BE2C (cell line): Measurements from ENCODE around the gene KCNQ5.
"Not testable (repeated sequence)": the region's sequence is repeated elsewhere in the genome, so short reads cannot be mapped to it uniquely, and the experiment has no call there.

Experiments
- DNase-seq: peaks from one replicate; pipeline ENCODE4 v3.0.0-alpha.2; 2020
- H3K27me3 ChIP-seq: fragments of 250-450 bp; sonication (Bioruptor Pico); 2 replicates; pipeline ENCODE4 v1.5.1; 2020; ENCODE audit warnings: mild to moderate bottlenecking
- H3K36me3 ChIP-seq: fragments of 250-450 bp; sonication (Bioruptor Pico); 2 replicates; pipeline ENCODE4 v1.5.1; 2020; ENCODE audit warnings: mild to moderate bottlenecking
- H3K4me1 ChIP-seq: fragments of 250-450 bp; sonication (Bioruptor Pico); 2 replicates; pipeline ENCODE4 v1.5.1; 2020
- H3K4me3 ChIP-seq: 2 replicates; pipeline ENCODE4 v1.5.1; 2011; ENCODE audit warnings: low read depth, low read length
- H3K9me3 ChIP-seq: fragments of 250-450 bp; sonication (Bioruptor Pico); 2 replicates; pipeline ENCODE4 v1.5.1; 2020
- TF ChIP-seq, protein P1 (sequence below): IDR thresholded peaks from 2 replicates; pipeline ENCODE4 v1.5.1; 2012; ENCODE audit warnings: mild to moderate bottlenecking, low read depth, low read length

Gene KCNQ5

GRCh38 chr6:72894091-72894490 is 272.2 kb downstream of the KCNQ5 start:
- DNase-seq: no peak
- TF ChIP-seq, protein P1, sequence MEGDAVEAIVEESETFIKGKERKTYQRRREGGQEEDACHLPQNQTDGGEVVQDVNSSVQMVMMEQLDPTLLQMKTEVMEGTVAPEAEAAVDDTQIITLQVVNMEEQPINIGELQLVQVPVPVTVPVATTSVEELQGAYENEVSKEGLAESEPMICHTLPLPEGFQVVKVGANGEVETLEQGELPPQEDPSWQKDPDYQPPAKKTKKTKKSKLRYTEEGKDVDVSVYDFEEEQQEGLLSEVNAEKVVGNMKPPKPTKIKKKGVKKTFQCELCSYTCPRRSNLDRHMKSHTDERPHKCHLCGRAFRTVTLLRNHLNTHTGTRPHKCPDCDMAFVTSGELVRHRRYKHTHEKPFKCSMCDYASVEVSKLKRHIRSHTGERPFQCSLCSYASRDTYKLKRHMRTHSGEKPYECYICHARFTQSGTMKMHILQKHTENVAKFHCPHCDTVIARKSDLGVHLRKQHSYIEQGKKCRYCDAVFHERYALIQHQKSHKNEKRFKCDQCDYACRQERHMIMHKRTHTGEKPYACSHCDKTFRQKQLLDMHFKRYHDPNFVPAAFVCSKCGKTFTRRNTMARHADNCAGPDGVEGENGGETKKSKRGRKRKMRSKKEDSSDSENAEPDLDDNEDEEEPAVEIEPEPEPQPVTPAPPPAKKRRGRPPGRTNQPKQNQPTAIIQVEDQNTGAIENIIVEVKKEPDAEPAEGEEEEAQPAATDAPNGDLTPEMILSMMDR: no peak
- Histone ChIP-seq H3K9me3 (no peaks in the 10 kb centered on the region), H3K27me3 (no peaks in the 10 kb centered on the region), H3K4me1 (no peaks in the 10 kb centered on the region), H3K4me3 (no peak overlapping the region), H3K36me3 (no peaks in the 10 kb centered on the region)

- DNase-seq: not testable (repeated sequence)
These were observed 276.4 kb downstream of the KCNQ5 start for GRCh38 chr6:72898313-72898712.

GRCh38 chr6:72905705-72906478 is 284.0 kb downstream of the KCNQ5 start:
- H3K4me1 ChIP-seq: no peaks in the 10 kb centered on the region
- H3K27me3 ChIP-seq: no peaks in the 10 kb centered on the region
- DNase-seq: no peak
- TF ChIP-seq, protein P1: no peak
- H3K36me3 ChIP-seq: no peaks in the 10 kb centered on the region
- H3K9me3 ChIP-seq: no peaks in the 10 kb centered on the region
- no peak overlapping the region for H3K4me3 ChIP-seq

More at GRCh38 chr6:72898313-72898712, 276.4 kb downstream of the KCNQ5 start:
- H3K4me3 ChIP-seq, H3K27me3 ChIP-seq, H3K4me1 ChIP-seq, H3K9me3 ChIP-seq, H3K36me3 ChIP-seq: not testable (repeated sequence)

DNA sequence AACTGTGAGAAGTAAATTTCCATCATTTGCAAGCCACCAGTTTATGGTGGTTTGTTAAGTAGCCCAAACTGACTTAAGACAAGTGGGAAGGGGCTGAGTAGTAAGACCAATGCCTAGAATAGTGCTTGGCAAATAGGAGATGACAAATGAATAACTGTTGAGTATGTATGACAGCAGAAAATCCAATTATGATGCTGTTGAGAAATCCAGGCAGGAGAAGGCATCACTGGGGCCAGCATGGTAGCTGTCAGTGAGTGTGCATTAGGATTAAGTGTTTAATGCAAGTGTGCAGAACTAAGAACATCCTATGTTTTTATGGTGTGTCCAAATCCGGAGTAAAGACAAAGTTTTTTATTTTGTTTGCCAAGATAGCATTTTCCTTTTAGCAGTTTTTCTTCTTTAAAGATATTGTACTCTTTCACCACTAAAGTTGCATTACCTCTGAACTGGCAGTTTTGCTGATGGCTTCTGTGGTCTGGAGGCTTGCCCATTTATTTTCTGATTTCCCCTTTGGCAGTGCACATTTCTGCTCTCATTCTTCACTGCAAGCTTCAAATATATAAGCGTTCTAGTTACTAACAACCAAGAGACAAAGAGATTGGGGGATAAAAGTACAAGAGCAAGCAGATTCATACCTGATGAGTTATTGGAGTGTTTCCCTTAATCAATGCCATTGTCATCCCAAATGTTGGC is 289.7 kb downstream of the KCNQ5 start:
- H3K36me3 ChIP-seq: no peaks in the 10 kb centered on the region
- no peak for DNase-seq
- no peaks in the 10 kb centered on the region for H3K4me1 ChIP-seq
- no peaks in the 10 kb centered on the region for H3K27me3 ChIP-seq
- no peaks in the 10 kb centered on the region for H3K9me3 ChIP-seq
- no peak overlapping the region for H3K4me3 ChIP-seq
- TF ChIP-seq, protein P1: no peak

GRCh38 chr6:72913797-72914196 is 291.9 kb downstream of the KCNQ5 start:
- H3K27me3 ChIP-seq: no peaks in the 10 kb centered on the region; the same call in 1 of the 2 replicates

GRCh38 chr6:72916298-72916697 is 294.4 kb downstream of the KCNQ5 start:
- no peaks in the 10 kb centered on the region for H3K36me3 ChIP-seq
- no peak for DNase-seq
- no peaks in the 10 kb centered on the region for H3K9me3 ChIP-seq
- TF ChIP-seq, protein P1: no peak
- no peaks in the 10 kb centered on the region; the same call in 1 of the 2 replicates for H3K27me3 ChIP-seq
- H3K4me3 ChIP-seq: no peak overlapping the region
- no peaks in the 10 kb centered on the region for H3K4me1 ChIP-seq

More at GRCh38 chr6:72913797-72914196, 291.9 kb downstream of the KCNQ5 start:
- TF ChIP-seq, protein P1: no peak
- H3K36me3 ChIP-seq: no peaks in the 10 kb centered on the region
- DNase-seq: no peak
- H3K4me3 ChIP-seq: no peak overlapping the region
- H3K4me1 ChIP-seq: no peaks in the 10 kb centered on the region
- H3K9me3 ChIP-seq: no peaks in the 10 kb centered on the region
